GM18867 (cell line): ENCODE measurements around the gene CCL7.

Source experiments
- ATAC-seq: cut with Tn5 transposase; IDR thresholded peaks from one replicate; pipeline ENCODE4 v1.9.1; 2021; ENCODE audit warnings: mild to moderate bottlenecking, moderate library complexity; ENCODE audit not compliant: unreplicated experiment

The CCL7 gene

DNA sequence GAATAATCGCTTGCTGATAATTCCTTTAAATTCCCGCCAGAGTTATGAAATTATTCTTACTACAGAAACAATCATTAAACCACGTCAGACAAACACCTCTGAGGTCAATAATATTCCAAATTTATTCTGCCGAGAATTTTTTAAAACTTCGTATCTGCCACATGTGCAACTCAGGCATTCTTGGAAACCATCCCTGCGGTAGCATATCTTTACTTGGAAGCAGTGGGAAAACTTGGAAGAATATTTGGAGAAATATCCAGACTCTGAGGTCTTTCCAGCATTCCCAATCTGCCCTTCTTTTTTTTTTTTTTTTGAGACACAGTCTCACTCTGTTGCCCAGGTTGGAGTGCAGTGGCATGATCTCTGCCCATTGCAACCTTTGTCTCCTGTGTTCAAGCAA, 13.6 kb downstream of the CCL7 start:
- no peak for ATAC-seq

DNA sequence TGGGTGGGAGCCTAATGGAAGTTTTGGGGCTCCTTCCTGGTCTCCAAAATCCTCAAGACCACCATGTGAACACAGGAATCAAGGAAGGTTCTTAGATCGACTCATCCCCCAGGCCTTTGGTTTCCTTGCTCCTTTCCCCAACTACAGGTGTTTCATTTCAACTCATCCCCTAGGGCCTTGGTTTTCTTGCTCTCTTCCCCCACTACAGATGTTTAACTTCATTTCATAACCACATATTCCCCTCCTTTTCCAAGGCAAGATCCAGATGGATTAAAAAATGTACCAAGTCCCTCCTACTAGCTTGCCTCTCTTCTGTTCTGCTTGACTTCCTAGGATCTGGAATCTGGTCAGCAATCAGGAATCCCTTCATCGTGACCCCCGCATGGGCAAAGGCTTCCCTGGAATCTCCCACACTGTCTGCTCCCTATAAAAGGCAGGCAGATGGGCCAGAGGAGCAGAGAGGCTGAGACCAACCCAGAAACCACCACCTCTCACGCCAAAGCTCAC, 15.3 kb downstream of the CCL7 start, which contains the start of gene CCL11:
CCL11 (plus strand) TSS at position 457 of the 507 bp plus-strand sequence. CDS start 67 bp downstream, outside the sequence.
- ATAC-seq = no peak

DNA sequence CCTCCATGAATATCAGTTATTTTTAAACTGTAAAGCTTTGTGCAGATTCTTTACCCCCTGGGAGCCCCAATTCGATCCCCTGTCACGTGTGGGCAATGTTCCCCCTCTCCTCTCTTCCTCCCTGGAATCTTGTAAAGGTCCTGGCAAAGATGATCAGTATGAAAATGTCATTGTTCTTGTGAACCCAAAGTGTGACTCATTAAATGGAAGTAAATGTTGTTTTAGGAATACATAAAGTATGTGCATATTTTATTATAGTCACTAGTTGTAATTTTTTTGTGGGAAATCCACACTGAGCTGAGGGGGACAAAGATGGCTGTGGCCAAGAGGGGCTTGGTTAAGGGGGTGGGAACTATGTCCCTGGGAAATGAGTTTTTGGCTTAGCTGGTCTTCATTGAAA, 17.9 kb downstream of the CCL7 start:
- ATAC-seq = no peak

DNA sequence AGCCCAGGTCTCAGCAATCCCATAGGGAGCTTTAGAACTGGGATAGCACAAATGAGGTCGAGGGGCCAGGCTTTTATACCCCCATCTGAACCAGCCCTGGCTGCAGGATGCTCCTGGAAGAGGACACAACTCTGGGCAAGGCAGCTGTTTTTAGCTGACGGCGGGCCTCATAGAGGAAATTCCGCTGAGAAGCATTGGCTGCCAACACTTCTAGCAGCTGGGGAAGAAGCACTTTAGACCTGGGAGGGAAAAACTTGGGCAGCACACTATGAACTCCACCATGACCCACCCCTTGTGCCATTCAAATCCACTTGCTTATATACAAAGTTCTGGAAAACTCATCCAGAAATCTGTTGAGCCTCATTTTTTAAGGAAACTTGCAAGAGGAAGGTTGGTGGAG, 20.6 kb downstream of the CCL7 start:
- ATAC-seq = no peak

DNA sequence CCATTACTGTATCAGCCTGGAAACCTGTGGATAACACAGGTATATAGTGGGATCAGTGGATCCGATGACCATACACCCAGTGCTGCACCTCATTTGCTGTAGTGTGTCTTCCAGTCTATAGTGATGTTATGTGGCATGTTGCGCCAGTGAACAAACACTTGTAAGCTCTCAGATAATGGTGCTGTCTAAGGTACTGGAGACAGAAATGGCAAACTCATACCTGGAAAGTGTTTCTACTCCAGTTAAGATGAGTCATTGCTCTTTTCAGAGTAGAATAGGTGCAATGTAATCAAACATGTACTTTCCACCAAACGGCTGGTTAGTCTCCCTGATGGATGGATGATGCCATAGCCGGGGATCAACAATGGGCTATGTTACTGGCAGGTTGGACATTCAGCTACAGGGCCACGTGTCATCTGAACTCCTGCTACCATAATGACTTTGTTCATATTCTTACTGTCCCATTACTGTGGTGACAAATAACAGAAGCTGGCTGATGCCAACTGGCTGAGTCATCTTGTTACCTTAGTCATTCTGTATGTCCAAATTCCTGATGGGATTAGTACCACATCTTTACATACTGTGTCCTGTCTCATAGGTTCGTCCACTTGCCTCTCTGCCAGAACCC, 21.8 kb downstream of the CCL7 start:
- no peak for ATAC-seq

DNA sequence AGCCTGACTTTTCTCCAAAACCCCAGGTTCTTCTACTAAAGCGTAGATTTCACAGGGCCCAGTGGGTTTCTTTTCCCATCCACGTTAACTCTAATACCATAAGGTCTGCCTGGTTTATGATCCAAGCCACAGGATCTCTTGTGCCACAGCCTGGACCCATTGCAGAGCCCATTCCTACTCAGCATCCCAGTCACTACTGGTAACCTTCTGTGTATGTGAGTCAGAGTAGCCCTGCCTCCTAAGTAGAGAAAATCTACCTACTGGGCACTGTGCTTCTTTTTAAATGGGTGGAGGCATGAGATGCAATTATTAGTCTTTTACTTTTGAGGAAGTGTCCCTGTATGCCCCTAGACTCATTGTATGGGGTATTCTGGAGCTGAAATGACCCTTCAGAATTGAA, 29.0 kb downstream of the CCL7 start:
- ATAC-seq = no peak

DNA sequence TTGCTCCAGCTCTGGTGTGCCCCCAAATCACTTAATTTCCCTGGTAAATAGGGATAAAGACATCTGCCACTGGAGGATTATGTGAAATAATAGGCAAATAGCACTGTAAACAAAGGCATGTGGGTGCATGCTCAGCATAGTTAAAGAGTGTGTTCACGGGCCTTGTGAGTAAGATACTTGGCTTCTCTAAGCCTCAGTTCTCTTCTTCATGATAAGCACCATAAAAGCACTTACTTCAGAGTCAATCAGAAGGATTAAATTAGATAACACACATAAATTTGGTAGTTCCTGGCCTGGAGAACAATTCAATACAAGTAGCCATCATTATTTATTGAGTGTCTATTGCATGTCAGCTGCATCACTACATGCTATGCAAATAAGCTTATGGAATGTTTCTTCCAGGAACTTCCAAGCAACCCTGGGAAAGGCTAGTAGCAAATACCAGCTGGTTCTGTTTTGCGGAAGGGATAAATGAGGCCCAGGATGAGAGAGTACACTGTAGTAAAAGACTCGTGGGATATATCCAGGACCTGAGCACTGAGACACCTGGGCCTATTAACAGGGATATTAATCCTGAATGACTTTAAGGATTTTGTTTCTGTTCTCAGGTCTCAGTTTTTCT, 30.0 kb downstream of the CCL7 start:
- ATAC-seq = no peak

DNA sequence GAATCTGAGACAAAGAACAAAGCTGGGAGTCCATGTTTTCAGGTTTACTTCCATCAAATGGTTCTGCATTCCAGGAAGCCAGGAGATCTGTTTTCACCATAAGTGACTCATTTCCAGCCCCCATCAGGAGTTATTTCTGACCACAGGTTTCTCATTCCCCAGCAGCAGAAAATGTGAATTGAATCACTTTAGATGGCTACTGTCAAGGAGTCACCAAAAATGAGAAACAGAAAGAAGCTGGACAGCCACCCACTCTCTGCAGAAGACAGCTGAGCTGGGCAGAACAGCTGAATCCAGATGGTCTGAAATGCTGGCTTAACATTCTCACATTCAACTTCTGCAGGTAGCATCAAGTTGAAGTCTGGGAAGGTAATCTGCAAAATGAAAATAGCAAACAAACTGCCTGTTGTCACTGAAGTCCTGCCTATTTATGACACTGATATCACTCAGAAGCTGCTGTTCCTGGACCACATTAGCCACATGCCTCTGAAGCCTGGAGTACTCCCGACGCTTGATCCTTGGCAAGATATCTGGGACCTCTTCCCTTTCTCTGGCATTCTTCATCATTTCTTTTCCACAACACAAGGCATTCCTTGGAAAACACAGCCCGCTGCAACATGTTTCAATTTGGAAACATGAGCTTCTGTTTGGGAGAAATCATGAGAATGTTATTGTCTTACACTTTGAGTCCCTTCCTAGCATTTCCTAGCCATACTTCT, 30.8 kb downstream of the CCL7 start:
- ATAC-seq = no peak

DNA sequence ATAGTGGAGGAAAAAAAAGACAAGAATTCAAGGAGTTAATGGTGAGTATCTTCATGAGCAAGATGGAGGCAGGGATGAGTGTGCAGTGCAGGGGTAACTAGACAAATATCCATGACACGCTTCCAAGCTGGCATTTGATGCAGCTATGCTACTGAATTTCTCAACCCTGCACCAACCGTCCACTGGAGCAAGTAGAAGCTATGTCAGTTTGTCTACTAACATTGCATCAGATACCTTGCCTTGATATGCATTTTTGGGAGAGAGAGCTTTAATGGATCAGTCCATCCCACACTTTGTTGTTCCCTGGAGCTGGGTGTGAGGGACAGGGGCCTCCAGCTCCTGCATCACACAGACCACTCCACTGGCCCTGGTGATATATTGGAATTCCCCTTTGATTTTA, 32.0 kb downstream of the CCL7 start:
- no peak for ATAC-seq

DNA sequence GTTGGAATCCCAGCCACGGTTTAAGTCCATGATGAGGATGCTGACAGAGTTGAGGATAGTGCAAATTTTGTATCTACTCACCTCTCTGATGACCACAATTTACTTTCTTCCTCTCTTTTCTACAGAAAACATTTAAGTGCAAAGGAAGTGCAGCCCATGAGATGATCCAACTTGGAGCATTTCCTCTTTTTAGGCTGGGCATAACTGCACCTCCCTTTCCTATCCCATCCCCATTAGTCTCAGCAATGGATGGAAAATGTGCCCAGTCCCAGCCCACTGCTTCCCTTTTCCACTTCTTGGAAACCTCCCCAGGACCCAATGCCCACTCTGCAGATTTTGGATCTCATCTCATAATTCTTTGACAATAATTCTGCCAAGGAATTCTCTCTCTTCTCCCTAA, 32.6 kb downstream of the CCL7 start:
- no peak for ATAC-seq

DNA sequence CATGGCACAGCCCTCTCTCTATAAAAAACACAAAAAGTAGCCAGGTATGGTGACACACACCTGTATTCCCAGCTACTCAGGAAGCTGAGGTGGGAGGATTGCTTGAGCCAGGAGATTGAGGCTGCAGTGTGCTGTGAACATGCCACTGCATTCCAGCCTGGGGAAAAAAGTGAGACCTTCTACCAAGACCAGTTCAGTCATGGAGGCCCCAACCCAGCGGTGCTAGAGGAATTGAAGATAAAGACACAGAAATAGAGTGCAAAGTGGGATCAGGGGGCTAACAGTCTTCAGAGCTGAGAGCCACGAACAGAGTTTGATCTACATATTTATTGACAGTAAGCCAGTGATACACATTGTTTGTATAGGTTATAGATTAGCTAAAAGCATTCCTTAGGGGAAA, 33.6 kb downstream of the CCL7 start:
- no peak for ATAC-seq

DNA sequence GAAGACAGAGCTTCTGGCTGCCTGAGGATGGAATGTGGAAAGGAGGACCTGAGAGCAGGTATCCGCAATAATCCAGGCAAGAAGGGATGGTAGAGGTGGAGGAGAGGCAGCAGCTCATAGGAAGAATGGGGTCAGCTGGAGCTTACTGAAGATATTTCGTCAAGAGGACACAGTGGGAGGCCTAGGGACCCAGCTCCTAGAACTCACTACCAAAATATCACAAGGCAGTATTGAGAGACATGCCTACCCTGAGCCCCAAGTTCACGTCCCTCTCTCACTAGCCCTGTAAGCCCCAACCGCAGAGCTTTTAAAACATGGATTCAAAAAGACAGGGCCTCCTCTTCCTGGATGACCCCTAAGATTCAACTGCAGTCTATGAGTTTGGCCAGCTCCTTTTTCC, 35.0 kb downstream of the CCL7 start:
- ATAC-seq = no peak

DNA sequence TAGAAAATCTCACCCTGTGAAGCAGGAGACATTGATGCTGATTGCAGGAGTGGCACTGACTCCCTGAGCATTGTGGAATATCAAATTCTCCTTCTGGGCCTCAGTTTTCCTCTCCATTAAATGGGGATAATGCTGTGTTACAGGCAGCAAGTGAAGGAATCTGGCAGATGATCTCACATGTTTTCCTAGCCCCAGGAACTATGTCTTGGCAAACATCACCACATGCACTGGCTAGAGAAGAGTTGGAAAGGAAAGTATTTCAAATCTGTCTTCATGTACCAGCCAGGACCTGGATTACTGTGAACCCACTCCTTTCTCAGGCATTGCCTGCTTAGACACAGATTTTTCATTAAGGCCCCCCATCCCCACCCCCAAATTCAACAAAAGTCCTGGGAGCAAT, 35.6 kb downstream of the CCL7 start:
- no peak for ATAC-seq

DNA sequence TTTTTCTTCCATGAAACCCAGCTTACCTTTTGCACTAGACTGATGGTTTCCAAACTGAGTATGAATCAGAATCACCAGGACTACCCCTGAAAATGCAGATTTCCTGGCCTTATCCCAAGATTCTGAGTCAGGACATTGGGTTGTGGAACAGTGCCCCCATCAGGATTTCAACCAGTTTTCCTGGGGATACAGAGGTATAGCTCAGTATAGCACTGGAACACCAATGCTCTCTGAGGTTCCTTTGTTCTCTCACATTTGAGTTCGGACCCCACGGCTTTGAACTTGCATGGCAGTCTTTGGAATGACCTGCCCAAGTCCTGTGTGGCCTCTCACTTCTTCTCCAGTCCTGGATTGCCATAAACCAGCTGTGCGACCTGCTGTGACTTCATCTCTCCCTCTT, 36.4 kb downstream of the CCL7 start:
- ATAC-seq = no peak

DNA sequence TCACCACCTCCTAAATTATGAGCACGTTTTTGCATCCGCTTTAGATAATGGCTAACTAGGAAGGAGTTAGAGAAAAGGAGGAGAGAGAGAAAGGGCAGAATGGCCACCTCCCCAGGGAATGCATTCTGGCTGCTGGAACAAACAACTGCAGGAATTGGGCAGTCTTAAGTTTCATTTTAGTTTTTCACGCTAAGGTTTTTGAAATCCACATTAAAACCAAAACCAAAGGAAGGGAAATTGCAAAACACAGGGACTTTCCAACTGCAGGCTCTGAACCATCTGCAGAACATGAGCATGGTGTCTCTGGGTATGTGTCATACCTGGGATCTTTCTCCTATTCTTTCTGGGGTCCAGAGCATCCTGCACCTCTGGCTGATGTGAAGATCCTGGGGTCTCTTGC, 37.1 kb downstream of the CCL7 start:
- no peak for ATAC-seq

DNA sequence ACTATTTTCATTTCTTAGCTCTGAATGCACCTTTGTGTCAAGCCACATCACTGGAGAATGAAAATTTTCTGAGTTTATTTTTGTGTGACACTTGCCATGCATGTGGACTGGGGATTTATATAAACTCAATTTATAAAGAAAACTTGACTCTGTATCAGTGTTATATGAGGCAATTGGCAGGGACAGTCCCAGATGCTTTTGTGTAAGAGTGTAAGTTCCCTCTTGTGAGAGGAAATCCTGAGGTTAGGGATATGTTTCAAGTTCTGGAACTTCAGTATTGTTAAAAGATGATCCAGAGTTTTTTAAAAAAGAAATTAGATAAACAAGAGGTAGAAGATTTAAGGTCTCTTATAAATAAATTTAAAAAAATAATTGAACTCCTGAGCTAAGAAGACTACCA, 38.4 kb downstream of the CCL7 start:
- ATAC-seq = no peak

DNA sequence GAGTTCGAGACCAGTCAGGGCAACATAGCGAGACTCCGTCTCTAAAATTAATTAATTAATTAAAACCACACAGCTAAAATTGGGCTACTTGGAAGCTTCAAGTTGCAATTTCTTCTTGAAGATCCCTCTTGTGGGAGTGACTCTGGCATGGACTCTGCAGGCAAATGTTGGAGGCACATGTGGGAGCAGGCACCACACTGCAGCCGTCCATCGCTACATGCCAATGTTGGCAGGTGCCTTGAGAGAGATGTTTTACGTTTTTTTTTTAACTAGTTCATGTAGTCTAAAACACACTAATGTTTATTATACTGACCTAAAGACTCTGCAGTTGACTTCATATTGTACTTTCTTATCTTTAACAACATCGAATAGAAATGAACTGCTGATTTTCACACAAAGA, 41.3 kb downstream of the CCL7 start:
- no peak for ATAC-seq

DNA sequence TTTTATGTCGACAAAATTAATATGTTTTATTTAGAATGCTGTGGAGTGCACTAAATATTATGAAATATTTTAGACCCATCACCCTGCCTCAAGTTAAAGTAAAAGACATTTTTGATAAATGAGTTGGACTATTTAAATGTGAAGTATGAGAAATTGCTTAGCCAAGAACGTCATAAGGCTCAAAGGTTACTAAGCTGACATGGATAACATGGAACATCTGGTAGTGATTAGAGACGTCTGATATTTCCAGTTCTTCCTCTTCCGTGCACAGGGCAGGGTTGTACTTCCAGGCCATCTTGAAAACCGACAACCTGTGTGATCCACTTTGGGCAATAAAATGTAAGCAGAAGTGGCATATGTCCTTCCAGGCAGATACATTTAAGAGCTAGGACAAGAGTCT, 42.1 kb downstream of the CCL7 start:
- no peak for ATAC-seq

DNA sequence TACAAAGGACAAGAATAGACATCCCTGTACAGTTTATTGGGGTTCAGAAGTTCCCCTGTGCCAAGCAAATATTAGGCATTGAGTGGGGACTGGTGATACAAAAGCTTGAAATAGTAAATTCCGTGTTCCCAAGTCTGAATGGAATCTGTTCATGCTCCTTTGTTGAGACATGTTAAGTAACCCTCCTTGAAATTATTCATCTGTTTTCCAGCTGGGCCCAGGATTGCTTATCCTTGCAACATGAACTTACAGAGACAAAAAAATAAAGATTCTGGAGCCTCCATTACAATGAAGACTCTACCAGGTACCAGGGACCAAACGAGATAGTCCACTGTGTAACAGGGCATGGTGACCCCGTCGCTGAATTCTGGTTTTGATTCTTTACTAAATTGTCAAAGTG, 43.1 kb downstream of the CCL7 start:
- no peak for ATAC-seq

DNA sequence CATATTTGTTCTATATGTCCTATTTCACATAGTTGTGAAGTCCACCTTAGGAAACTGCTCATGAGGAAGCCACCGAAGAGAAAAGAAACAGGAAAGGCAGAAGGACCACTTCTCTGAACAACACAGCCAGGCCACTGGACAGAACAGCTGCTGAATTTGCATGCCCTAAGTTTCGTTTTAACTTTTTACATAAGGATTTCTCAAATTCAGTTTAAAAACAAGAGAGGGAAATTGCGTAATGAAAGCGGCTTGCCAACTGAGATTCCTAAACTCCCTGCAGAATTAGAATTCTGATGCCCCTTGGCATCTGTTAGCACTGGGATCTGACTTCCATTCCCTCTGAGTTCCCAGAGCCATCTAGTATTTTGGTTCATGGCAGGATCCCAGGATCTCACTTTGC, 44.3 kb downstream of the CCL7 start:
- ATAC-seq = no peak

DNA sequence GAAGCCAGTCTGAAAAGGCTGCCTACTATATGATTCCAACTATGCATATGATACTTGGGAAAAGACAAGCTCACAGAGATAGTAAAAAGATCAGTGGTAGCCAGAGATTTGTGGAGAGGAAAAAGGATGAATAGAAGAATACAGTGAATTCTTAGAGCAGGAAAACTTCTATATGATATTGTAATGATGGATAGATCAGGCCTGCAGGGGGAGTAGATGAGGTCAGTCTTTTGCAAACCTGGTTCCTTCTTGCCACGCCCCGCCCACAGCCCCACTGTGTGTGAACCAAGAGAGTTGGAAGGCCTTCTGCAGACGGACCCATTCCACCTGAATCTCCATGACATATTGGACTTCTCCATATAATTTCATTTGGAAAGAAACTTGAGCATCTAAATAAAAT, 48.5 kb downstream of the CCL7 start:
- ATAC-seq = no peak

DNA sequence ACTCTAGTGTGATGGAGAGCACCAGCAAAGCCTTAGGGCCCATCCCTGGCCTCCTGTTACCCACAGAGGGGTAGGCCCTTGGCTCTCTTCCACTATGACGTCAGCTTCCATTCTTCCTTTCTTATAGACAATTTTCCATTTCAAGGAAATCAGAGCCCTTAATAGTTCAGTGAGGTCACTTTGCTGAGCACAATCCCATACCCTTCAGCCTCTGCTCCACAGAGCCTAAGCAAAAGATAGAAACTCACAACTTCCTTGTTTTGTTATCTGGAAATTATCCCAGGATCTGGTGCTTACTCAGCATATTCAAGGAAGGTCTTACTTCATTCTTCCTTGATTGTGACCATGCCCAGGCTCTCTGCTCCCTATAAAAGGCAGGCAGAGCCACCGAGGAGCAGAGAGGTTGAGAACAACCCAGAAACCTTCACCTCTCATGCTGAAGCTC, 49.0 kb downstream of the CCL7 start, which contains the start of gene CCL8:
CCL8 (plus strand) TSS at position 397 of the 445 bp plus-strand sequence. CDS start 67 bp downstream, outside the sequence.
- ATAC-seq = no peak
